HCT116 (cell line): Measurements from ENCODE around the gene CTNND2. TPM values are rescaled to one million over a fixed set of nuclear protein-coding genes. Genes with fewer than 3 reads are reported as not detected.

Source experiments
- ATAC-seq: fragments of 200-7000 bp; cut with Tn5 transposase; 2 replicates; pipeline ENCODE4 v1.9.1; 2020; ENCODE audit warnings: mild to moderate bottlenecking, moderate library complexity
- BruUV-seq: library from RNA; stranded (reverse); fragments of 400-500 nt; replicated peaks from 2 replicates; lab custom pipeline; 2021; lab: Mats Ljungman, UMichigan
- CTCF ChIA-PET: fragments of 300-600 bp; sonication (Branson Sonifier 250); formaldehyde crosslinking; loops from one replicate; lab custom pipeline; 2021; ENCODE audit warnings: antibody characterized with exemption; lab: Charles Lee
- POLR2A ChIA-PET: fragments of 300-600, 350-600 bp; sonication (Branson Sonifier 250); formaldehyde crosslinking; loops from one replicate; lab custom pipeline; 2021; ENCODE audit warnings: antibody characterized with exemption; lab: Charles Lee
- RAD21 ChIA-PET, 2 experiments: fragments of 300-600 bp; sonication (Branson Sonifier 250); formaldehyde crosslinking; loops; one replicate each; lab custom pipeline; 2023; ENCODE audit warnings: low total read pairs in 2 of 2; ENCODE audit not compliant: uncharacterized antibody in 2 of 2, unreplicated experiment in 2 of 2, low non-redundant PET in 1 of 2; lab: Charles Lee
- DNase-seq: peaks from one replicate; pipeline ENCODE4 v3.0.0-alpha.2; 2010; ENCODE audit warnings: low read depth, low spot score
- H2AFZ ChIP-seq: fragments of 200-600 bp; shearing (Covaris generic), sonication (generic); 2 replicates; pipeline ENCODE4 v1.6.1; 2017; ENCODE audit warnings: low read depth, mixed run types, mixed read lengths, antibody characterized with exemption, low read length; ENCODE audit not compliant: poor library complexity, severe bottlenecking
- H3K27ac ChIP-seq: 2 replicates; pipeline ENCODE4 v1.5.1; 2012; ENCODE audit warnings: low read depth, low read length
- H3K27me3 ChIP-seq: fragments of 200-600 bp; sonication (generic); 2 replicates; pipeline ENCODE4 v1.6.1; 2016; ENCODE audit warnings: mixed run types, low read length, mixed read lengths; ENCODE audit not compliant: insufficient read depth
- H3K36me3 ChIP-seq, 2 experiments: fragments of 200-500 bp in 1 of 2; fragments of 200-600 bp in 1 of 2; sonication (Bioruptor generic) in 1 of 2; sonication (generic) in 1 of 2; 2 replicates each; pipeline versions ENCODE4 v1.5.1 to v1.6.1; 2014 to 2016; ENCODE audit warnings: low read length in 2 of 2, inconsistent platforms in 1 of 2, mixed read lengths in 1 of 2, mixed run types in 1 of 2; ENCODE audit not compliant: insufficient read depth in 2 of 2, control insufficient read depth in 1 of 2
- H3K4me1 ChIP-seq, 2 experiments: fragments of 200-600 bp in 1 of 2; sonication (generic) in 1 of 2; 2 replicates each; pipeline versions ENCODE4 v1.5.1 to v1.6.1; 2012 to 2017; ENCODE audit warnings: low read length in 2 of 2, inconsistent platforms in 1 of 2, mild to moderate bottlenecking in 1 of 2, mixed read lengths in 1 of 2, mixed run types in 1 of 2, moderate library complexity in 1 of 2; ENCODE audit not compliant: insufficient read depth in 2 of 2, control insufficient read depth in 1 of 2
- H3K4me2 ChIP-seq: fragments of 200-600 bp; sonication (generic); 2 replicates; pipeline ENCODE4 v1.6.1; 2017; ENCODE audit warnings: mixed run types, low read length, mixed read lengths
- H3K4me3 ChIP-seq, 2 experiments: fragments of 200-600 bp in 1 of 2; sonication (generic) in 1 of 2; replicated peaks in 1 of 2; 2 replicates each; pipeline ENCODE4 v1.5.1; 2011 to 2016; ENCODE audit warnings: low read length in 2 of 2, control low read depth in 1 of 2, low read depth in 1 of 2, mild to moderate bottlenecking in 1 of 2, mixed read lengths in 1 of 2, mixed run types in 1 of 2
- H3K79me2 ChIP-seq: fragments of 200-600 bp; sonication (generic); 2 replicates; pipeline ENCODE4 v1.6.1; 2017; ENCODE audit warnings: mild to moderate bottlenecking, mixed run types, low read length, moderate library complexity, mixed read lengths; ENCODE audit not compliant: insufficient read depth
- H3K9ac ChIP-seq: fragments of 200-600 bp; sonication (generic); 2 replicates; pipeline ENCODE4 v1.6.1; 2016; ENCODE audit warnings: low read length, mixed read lengths
- H3K9me2 ChIP-seq: fragments of 200-600 bp; sonication (generic), shearing (Covaris generic); 2 replicates; pipeline ENCODE4 v1.6.1; 2017; ENCODE audit warnings: mixed run types, mild to moderate bottlenecking, moderate library complexity; ENCODE audit not compliant: insufficient read depth
- H3K9me3 ChIP-seq, 2 experiments: fragments of 200-500 bp in 1 of 2; fragments of 200-600 bp in 1 of 2; sonication (Bioruptor generic) in 1 of 2; sonication (generic) in 1 of 2; 2 replicates each; pipeline ENCODE4 v1.6.1; 2014 to 2017; ENCODE audit warnings: low read length in 2 of 2, mixed read lengths in 2 of 2, inconsistent platforms in 1 of 2, low read depth in 1 of 2, mild to moderate bottlenecking in 1 of 2, mixed run types in 1 of 2, moderate library complexity in 1 of 2; ENCODE audit not compliant: control insufficient read depth in 1 of 2, insufficient read depth in 1 of 2
- H4K20me1 ChIP-seq: fragments of 200-600 bp; sonication (generic), shearing (Covaris generic); 2 replicates; pipeline ENCODE4 v1.6.1; 2017; ENCODE audit warnings: mixed run types, mild to moderate bottlenecking, moderate library complexity; ENCODE audit not compliant: insufficient read depth
- CEBPB ChIP-seq: IDR thresholded peaks from 2 replicates; pipeline ENCODE4 v1.6.1; 2012; ENCODE audit warnings: low read depth
- EZH2 ChIP-seq: fragments of 200-600 bp; sonication (generic); IDR thresholded peaks from 2 replicates; pipeline ENCODE4 v1.6.1; 2017; ENCODE audit warnings: antibody characterized with exemption, mixed run types
- EZH2phosphoT487 ChIP-seq: fragments of 200-600 bp; IDR thresholded peaks from 2 replicates; pipeline ENCODE4 v1.6.1; 2018; ENCODE audit warnings: antibody characterized with exemption, borderline replicate concordance
- FOSL1 ChIP-seq: IDR thresholded peaks from 2 replicates; pipeline ENCODE4 v1.6.1; 2012; ENCODE audit warnings: low read depth
- POLR2A ChIP-seq: IDR thresholded peaks from 2 replicates; pipeline ENCODE4 v1.7.0; 2011; ENCODE audit warnings: borderline replicate concordance; ENCODE audit not compliant: insufficient read depth, insufficient read length; ENCODE audit errors: extremely low read depth
- POLR2AphosphoS5 ChIP-seq: IDR thresholded peaks from 2 replicates; pipeline ENCODE4 v1.6.1; 2011; ENCODE audit warnings: mild to moderate bottlenecking, low read depth, low read length, moderate library complexity
- RAD21 ChIP-seq: IDR thresholded peaks from 2 replicates; pipeline ENCODE4 v1.6.1; 2012; ENCODE audit warnings: low read depth, mild to moderate bottlenecking
- SP1 ChIP-seq: IDR thresholded peaks from 2 replicates; pipeline ENCODE4 v1.6.1; 2012; ENCODE audit warnings: low read depth
- TCF7L2 ChIP-seq: IDR thresholded peaks from 2 replicates; pipeline ENCODE4 v1.7.0; 2011; ENCODE audit warnings: borderline replicate concordance, inconsistent platforms; ENCODE audit not compliant: insufficient read depth, insufficient read length; ENCODE audit errors: extremely low read depth
- YY1 ChIP-seq: IDR thresholded peaks from 2 replicates; pipeline ENCODE4 v1.6.1; 2011; ENCODE audit warnings: low read length, low read depth, moderate library complexity, mild to moderate bottlenecking; ENCODE audit not compliant: insufficient replicate concordance; ENCODE audit errors: extremely low read depth
- ZFX ChIP-seq: fragments of 450-650 bp; IDR thresholded peaks from 2 replicates; pipeline ENCODE4 v1.6.1; 2017
- ZNF274 ChIP-seq: fragments of 200-500 bp; sonication (Bioruptor generic); IDR thresholded peaks from 2 replicates; pipeline ENCODE4 v1.6.1; 2014; ENCODE audit warnings: mild to moderate bottlenecking, low read depth, low read length, inconsistent platforms
- intact Hi-C: fragments of 100-400 bp; cut with micrococcal nuclease; formaldehyde crosslinking; loops from 2 replicates; pipeline ENCODE4 v1.10.0; 2022
- total RNA-seq: library from RNA; stranded (reverse); gene quantifications from one replicate; pipeline ENCODE4 v1.2.1, GENCODE V29; 2021; ENCODE audit not compliant: unreplicated experiment
- TF ChIP-seq, protein P1 (sequence below): IDR thresholded peaks from 2 replicates; pipeline ENCODE4 v1.6.1; 2012
- TF ChIP-seq, protein P2 (sequence below), 3 experiments: fragments of 200-600 bp in 1 of 3; sonication (generic) in 1 of 3; IDR thresholded peaks in 2 of 3; conservative IDR thresholded peaks in 1 of 3; 2 replicates each; pipeline ENCODE4 v1.5.1; 2012 to 2017; ENCODE audit warnings: low read depth in 2 of 3, low read length in 2 of 3, antibody characterized with exemption in 1 of 3, borderline replicate concordance in 1 of 3, control low read depth in 1 of 3, mild to moderate bottlenecking in 1 of 3, mixed read lengths in 1 of 3, mixed run types in 1 of 3, moderate library complexity in 1 of 3; ENCODE audit not compliant: insufficient read depth in 1 of 3
- TF ChIP-seq, protein P3 (sequence below): IDR thresholded peaks from 2 replicates; pipeline ENCODE4 v1.6.1; 2012; ENCODE audit warnings: low read depth

Gene CTNND2
- total RNA-seq, 1 experiment from 2014 or later: not detected

DNA sequence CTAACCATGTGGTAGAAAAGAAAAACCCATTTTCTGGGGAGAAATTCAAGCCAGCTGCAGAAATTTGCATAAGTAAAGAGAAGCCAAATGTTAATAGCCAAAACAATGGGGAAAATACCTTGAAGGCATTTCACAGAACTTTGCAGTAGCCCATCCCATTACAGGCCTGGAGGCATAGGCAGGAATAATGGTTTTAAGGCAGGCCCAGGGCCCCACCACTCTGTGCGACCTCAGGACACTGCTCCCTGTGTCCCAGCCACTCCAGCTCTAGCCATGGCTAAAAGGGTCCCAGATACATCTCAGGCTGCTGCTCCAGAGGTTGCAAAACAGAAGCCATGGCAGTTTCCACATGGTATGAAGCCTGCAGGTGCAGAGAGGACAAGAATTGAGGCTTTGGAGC is 253.3 kb downstream of the CTNND2 start:
- Histone ChIP-seq H3K4me3 (no peak overlapping the region), H3K79me2 (no peaks in the 10 kb centered on the region), H4K20me1 (no peaks in the 10 kb centered on the region), H3K36me3 (no peaks in the 10 kb centered on the region), H3K9me2 (no peaks in the 10 kb centered on the region), H3K9ac (no peak overlapping the region), H2AFZ (no peak overlapping the region), H3K4me2 (no peak overlapping the region), H3K4me1 (no peaks in the 10 kb centered on the region), H3K27me3 (no peaks in the 10 kb centered on the region), H3K9me3 (peaks cover 7 to 10% of the 10 kb centered on the region in 2 experiments; a peak in 3 of 4 replicates), H3K27ac (no peak overlapping the region)
- no peak for ATAC-seq
- BruUV-seq: no TSS peak
- TF ChIP-seq SP1 (no peak), POLR2AphosphoS5 (no peak), ZFX (no peak), CEBPB (no peak), YY1 (no peak)
- TF ChIP-seq, protein P1, sequence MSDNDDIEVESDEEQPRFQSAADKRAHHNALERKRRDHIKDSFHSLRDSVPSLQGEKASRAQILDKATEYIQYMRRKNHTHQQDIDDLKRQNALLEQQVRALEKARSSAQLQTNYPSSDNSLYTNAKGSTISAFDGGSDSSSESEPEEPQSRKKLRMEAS: no peak
- TF ChIP-seq, protein P2, sequence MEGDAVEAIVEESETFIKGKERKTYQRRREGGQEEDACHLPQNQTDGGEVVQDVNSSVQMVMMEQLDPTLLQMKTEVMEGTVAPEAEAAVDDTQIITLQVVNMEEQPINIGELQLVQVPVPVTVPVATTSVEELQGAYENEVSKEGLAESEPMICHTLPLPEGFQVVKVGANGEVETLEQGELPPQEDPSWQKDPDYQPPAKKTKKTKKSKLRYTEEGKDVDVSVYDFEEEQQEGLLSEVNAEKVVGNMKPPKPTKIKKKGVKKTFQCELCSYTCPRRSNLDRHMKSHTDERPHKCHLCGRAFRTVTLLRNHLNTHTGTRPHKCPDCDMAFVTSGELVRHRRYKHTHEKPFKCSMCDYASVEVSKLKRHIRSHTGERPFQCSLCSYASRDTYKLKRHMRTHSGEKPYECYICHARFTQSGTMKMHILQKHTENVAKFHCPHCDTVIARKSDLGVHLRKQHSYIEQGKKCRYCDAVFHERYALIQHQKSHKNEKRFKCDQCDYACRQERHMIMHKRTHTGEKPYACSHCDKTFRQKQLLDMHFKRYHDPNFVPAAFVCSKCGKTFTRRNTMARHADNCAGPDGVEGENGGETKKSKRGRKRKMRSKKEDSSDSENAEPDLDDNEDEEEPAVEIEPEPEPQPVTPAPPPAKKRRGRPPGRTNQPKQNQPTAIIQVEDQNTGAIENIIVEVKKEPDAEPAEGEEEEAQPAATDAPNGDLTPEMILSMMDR (IDR thresholded peaks at IDR 0.05 in 2 of 3, conservative IDR thresholded peaks at IDR 0.05 in 1 of 3; ENCODE audit: borderline replicate concordance in 1 of 3, insufficient read depth in 1 of 3, low read depth in 2 of 3, low read length in 2 of 3): no peak
- DNase-seq: no peak
- intact Hi-C loops: no loop called here
- CTCF ChIA-PET: no interaction called here
- RAD21 ChIA-PET: no interaction called here
- POLR2A ChIA-PET: no interaction called here

DNA sequence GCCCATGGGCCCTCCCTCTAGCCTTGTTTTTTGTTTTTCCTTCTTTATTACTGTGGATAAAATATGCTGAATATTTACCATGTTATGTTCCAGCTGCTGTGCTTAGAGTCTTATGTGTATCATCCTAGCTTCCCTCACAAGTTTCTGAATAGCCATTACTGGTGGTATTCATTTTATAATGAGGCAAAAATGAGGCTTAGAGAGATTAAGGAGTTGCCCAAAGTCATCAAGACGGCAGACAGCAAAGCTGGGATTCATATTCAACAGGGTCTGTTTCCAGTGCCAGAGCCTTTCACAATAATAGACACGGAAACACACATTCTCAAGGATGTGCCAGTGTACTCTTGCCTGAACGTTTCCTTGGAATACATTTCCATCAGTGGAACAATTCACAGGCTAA is 258.1 kb downstream of the CTNND2 start:
- ChIA-PET CTCF (no interaction called here), RAD21 (no interaction called here), POLR2A (no interaction called here)
- H3K36me3 ChIP-seq: no peaks in the 10 kb centered on the region
- H3K79me2 ChIP-seq: no peaks in the 10 kb centered on the region
- H3K9ac ChIP-seq: no peak overlapping the region
- no peak overlapping the region for H2AFZ ChIP-seq
- no peak for ATAC-seq
- peaks cover 7 to 8% of the 10 kb centered on the region in 2 experiments; a peak in 2 of 4 replicates for H3K9me3 ChIP-seq
- no peak overlapping the region for H3K27ac ChIP-seq
- intact Hi-C loops: no loop called here
- no peaks in the 10 kb centered on the region for H3K9me2 ChIP-seq
- H4K20me1 ChIP-seq: no peaks in the 10 kb centered on the region
- H3K4me1 ChIP-seq: no peaks in the 10 kb centered on the region
- DNase-seq: no peak
- H3K4me2 ChIP-seq: no peak overlapping the region
- no peaks in the 10 kb centered on the region for H3K27me3 ChIP-seq
- no peak overlapping the region for H3K4me3 ChIP-seq
- no TSS peak for BruUV-seq
- TF ChIP-seq, protein P3, sequence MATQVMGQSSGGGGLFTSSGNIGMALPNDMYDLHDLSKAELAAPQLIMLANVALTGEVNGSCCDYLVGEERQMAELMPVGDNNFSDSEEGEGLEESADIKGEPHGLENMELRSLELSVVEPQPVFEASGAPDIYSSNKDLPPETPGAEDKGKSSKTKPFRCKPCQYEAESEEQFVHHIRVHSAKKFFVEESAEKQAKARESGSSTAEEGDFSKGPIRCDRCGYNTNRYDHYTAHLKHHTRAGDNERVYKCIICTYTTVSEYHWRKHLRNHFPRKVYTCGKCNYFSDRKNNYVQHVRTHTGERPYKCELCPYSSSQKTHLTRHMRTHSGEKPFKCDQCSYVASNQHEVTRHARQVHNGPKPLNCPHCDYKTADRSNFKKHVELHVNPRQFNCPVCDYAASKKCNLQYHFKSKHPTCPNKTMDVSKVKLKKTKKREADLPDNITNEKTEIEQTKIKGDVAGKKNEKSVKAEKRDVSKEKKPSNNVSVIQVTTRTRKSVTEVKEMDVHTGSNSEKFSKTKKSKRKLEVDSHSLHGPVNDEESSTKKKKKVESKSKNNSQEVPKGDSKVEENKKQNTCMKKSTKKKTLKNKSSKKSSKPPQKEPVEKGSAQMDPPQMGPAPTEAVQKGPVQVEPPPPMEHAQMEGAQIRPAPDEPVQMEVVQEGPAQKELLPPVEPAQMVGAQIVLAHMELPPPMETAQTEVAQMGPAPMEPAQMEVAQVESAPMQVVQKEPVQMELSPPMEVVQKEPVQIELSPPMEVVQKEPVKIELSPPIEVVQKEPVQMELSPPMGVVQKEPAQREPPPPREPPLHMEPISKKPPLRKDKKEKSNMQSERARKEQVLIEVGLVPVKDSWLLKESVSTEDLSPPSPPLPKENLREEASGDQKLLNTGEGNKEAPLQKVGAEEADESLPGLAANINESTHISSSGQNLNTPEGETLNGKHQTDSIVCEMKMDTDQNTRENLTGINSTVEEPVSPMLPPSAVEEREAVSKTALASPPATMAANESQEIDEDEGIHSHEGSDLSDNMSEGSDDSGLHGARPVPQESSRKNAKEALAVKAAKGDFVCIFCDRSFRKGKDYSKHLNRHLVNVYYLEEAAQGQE: no peak
- TF ChIP-seq EZH2 (no peak), ZFX (no peak), POLR2A (no peak), FOSL1 (no peak), EZH2phosphoT487 (no peak), ZNF274 (no peak), RAD21 (no peak), TCF7L2 (no peak)
- TF ChIP-seq, protein P1: no peak
